Fibroblast of peridontal ligament (primary cell): ENCODE data around the gene MDGA2.

Experiments
- DNase-seq: peaks from one replicate; pipeline ENCODE4 v3.0.0-alpha.2; 2010; ENCODE audit errors: extremely low read depth

The MDGA2 gene

GRCh38 chr14:47485421-47485820 is 190.0 kb downstream of the MDGA2 start:
- DNase-seq = no peak

GRCh38 chr14:47483449-47483848 is 192.0 kb downstream of the MDGA2 start:
- DNase-seq = no peak

GRCh38 chr14:47471075-47471474 is 204.3 kb downstream of the MDGA2 start:
- DNase-seq = no peak

- DNase-seq = no peak
Measured at GRCh38 chr14:47466916-47467315, 208.5 kb downstream of the MDGA2 start.

- no peak for DNase-seq
Measured at GRCh38 chr14:47454025-47454424, 221.4 kb downstream of the MDGA2 start.

- DNase-seq = no peak
Measured at GRCh38 chr14:47447076-47447475, 228.3 kb downstream of the MDGA2 start.

GRCh38 chr14:47442211-47442610 is 233.2 kb downstream of the MDGA2 start:
- no peak for DNase-seq

- DNase-seq = no peak
Measured at GRCh38 chr14:47439953-47440352, 235.5 kb downstream of the MDGA2 start.

GRCh38 chr14:47438650-47439140 is 236.7 kb downstream of the MDGA2 start:
- DNase-seq = no peak

GRCh38 chr14:47435331-47435965 is 240.0 kb downstream of the MDGA2 start:
- no peak for DNase-seq

- DNase-seq = no peak
Measured at GRCh38 chr14:47427629-47428028, 247.8 kb downstream of the MDGA2 start.

- no peak for DNase-seq
Measured at GRCh38 chr14:47425302-47425701, 250.1 kb downstream of the MDGA2 start.

GRCh38 chr14:47422191-47422590 is 253.2 kb downstream of the MDGA2 start:
- no peak for DNase-seq

GRCh38 chr14:47411523-47411922 is 263.9 kb downstream of the MDGA2 start:
- DNase-seq = no peak

- DNase-seq = no peak
Measured at GRCh38 chr14:47392326-47392725, 283.1 kb downstream of the MDGA2 start.

GRCh38 chr14:47390831-47391504 is 284.4 kb downstream of the MDGA2 start:
- no peak for DNase-seq

GRCh38 chr14:47389535-47389934 is 285.9 kb downstream of the MDGA2 start:
- DNase-seq = no peak

GRCh38 chr14:47366006-47366405 is 309.4 kb downstream of the MDGA2 start:
- DNase-seq = no peak

GRCh38 chr14:47365233-47365632 is 310.2 kb downstream of the MDGA2 start:
- no peak for DNase-seq

- DNase-seq = no peak
Measured at GRCh38 chr14:47353186-47353585, 322.2 kb downstream of the MDGA2 start.

GRCh38 chr14:47346849-47347248 is 328.6 kb downstream of the MDGA2 start:
- no peak for DNase-seq

- no peak for DNase-seq
Measured at GRCh38 chr14:47345016-47345415, 330.4 kb downstream of the MDGA2 start.

- no peak for DNase-seq
Measured at GRCh38 chr14:47332939-47333338, 342.5 kb downstream of the MDGA2 start.

GRCh38 chr14:47332106-47332505 is 343.3 kb downstream of the MDGA2 start:
- no peak for DNase-seq
